Neuronal stem cell (in vitro differentiated cells): Measurements from ENCODE around the gene ABI3BP.

Source experiments
- DNase-seq: peaks from one replicate; pipeline ENCODE4 v3.0.0-alpha.2; 2013; ENCODE audit warnings: low spot score
- H2AFZ ChIP-seq: one replicate; pipeline ENCODE4 v1.6.1; 2013; ENCODE audit warnings: mild to moderate bottlenecking, low read length, inconsistent platforms
- H2AK5ac ChIP-seq: 2 replicates; pipeline ENCODE4 v1.6.1; 2013; ENCODE audit warnings: low read depth, mild to moderate bottlenecking, inconsistent platforms, low read length, moderate library complexity, mixed read lengths
- H2BK120ac ChIP-seq: 2 replicates; pipeline ENCODE4 v1.6.1; 2013; ENCODE audit warnings: low read depth, mild to moderate bottlenecking, inconsistent platforms, low read length, moderate library complexity, mixed read lengths
- H2BK12ac ChIP-seq: one replicate; pipeline ENCODE4 v1.6.1; 2013; ENCODE audit warnings: low read length, inconsistent platforms
- H2BK15ac ChIP-seq: 2 replicates; pipeline ENCODE4 v1.6.1; 2013; ENCODE audit warnings: mild to moderate bottlenecking, low read length, inconsistent platforms, mixed read lengths
- H2BK5ac ChIP-seq: one replicate; pipeline ENCODE4 v1.6.1; 2013; ENCODE audit warnings: inconsistent platforms, mild to moderate bottlenecking, low read length, moderate library complexity
- H3K14ac ChIP-seq: one replicate; pipeline ENCODE4 v1.6.1; 2013; ENCODE audit warnings: low read length, inconsistent platforms
- H3K18ac ChIP-seq: 2 replicates; pipeline ENCODE4 v1.6.1; 2013; ENCODE audit warnings: low read length, inconsistent platforms
- H3K23ac ChIP-seq: 2 replicates; pipeline ENCODE4 v1.6.1; 2013; ENCODE audit warnings: low read depth, mild to moderate bottlenecking, mixed read lengths, low read length, inconsistent platforms; ENCODE audit not compliant: poor library complexity
- H3K27ac ChIP-seq: replicated peaks from 3 replicates; pipeline ENCODE4 v1.5.1; 2013; ENCODE audit warnings: low read length, inconsistent platforms
- H3K27me3 ChIP-seq, 3 experiments: 2 replicates each; pipeline ENCODE4 v1.6.1; 2013; ENCODE audit warnings: low read length in 3 of 3, mild to moderate bottlenecking in 2 of 3, inconsistent platforms in 1 of 3, low read depth in 1 of 3, mixed read lengths in 1 of 3, moderate library complexity in 1 of 3; ENCODE audit not compliant: control insufficient read depth in 3 of 3, insufficient read depth in 3 of 3
- H3K36me3 ChIP-seq, 2 donors: replicated peaks in 1 of 2; 2 replicates each; pipeline ENCODE4 v1.6.1; 2013; ENCODE audit warnings: low read length in 2 of 2; ENCODE audit not compliant: control insufficient read depth in 2 of 2, insufficient read depth in 2 of 2
- H3K4ac ChIP-seq: 2 replicates; pipeline ENCODE4 v1.6.1; 2013; ENCODE audit warnings: inconsistent platforms, mild to moderate bottlenecking, low read length, moderate library complexity
- H3K4me1 ChIP-seq, 2 donors: 1 replicate in 1 of 2; 2 replicates in 1 of 2; pipeline ENCODE4 v1.6.1; 2013; ENCODE audit warnings: low read length in 2 of 2, low read depth in 1 of 2; ENCODE audit not compliant: control insufficient read depth in 2 of 2, insufficient read depth in 1 of 2
- H3K4me2 ChIP-seq: one replicate; pipeline ENCODE4 v1.6.1; 2013; ENCODE audit warnings: mild to moderate bottlenecking, low read length, inconsistent platforms; ENCODE audit not compliant: insufficient read depth, poor library complexity, severe bottlenecking
- H3K4me3 ChIP-seq, 2 donors: 2 replicates each; pipeline ENCODE4 v1.5.1; 2013; ENCODE audit warnings: low read length in 2 of 2, mild to moderate bottlenecking in 2 of 2, inconsistent platforms in 1 of 2, moderate library complexity in 1 of 2
- H3K79me1 ChIP-seq: one replicate; pipeline ENCODE4 v1.6.1; 2013; ENCODE audit warnings: low read depth, mild to moderate bottlenecking, inconsistent platforms, low read length, moderate library complexity
- H3K9ac ChIP-seq: one replicate; pipeline ENCODE4 v1.6.1; 2013; ENCODE audit warnings: mild to moderate bottlenecking, low read depth, low read length, inconsistent platforms; ENCODE audit not compliant: poor library complexity
- H3K9me3 ChIP-seq, 2 donors: replicated peaks in 1 of 2; 2 replicates each; pipeline versions ENCODE3 to v1.6.1; 2013; ENCODE audit warnings: low read length in 2 of 2, mild to moderate bottlenecking in 2 of 2, inconsistent platforms in 1 of 2, low read depth in 1 of 2, mixed read lengths in 1 of 2, moderate library complexity in 1 of 2; ENCODE audit not compliant: control insufficient read depth in 2 of 2, insufficient read depth in 1 of 2
- H4K8ac ChIP-seq: one replicate; pipeline ENCODE4 v1.6.1; 2013; ENCODE audit warnings: low read depth, mild to moderate bottlenecking, inconsistent platforms, low read length, moderate library complexity
- H4K91ac ChIP-seq: one replicate; pipeline ENCODE4 v1.6.1; 2013; ENCODE audit warnings: low read length, low read depth, mild to moderate bottlenecking, inconsistent platforms; ENCODE audit not compliant: poor library complexity
- WGBS, 2 donors: extraction: QIAGEN DNeasy Blood & Tissue Kit; methylation state at CpG; one replicate each; pipeline ENCODE4 v1.1.7; 2013; ENCODE audit warnings: missing lambda C conversion rate in 2 of 2, mixed read lengths in 1 of 2; ENCODE audit not compliant: insufficient read length in 2 of 2, insufficient replicate concordance in 1 of 2; ENCODE audit errors: extremely low coverage in 2 of 2; 5-methylcytosine and 5-hydroxymethylcytosine counted together

The ABI3BP gene

GRCh38 chr3:100775226-100775625 is 218.0 kb downstream of the ABI3BP start:
- Histone ChIP-seq H2BK12ac (no peak overlapping the region), H2AFZ (no peak overlapping the region), H3K4me1 (peaks cover 0 to 2% of the 10 kb centered on the region in 2 donors), H3K4me3 (no peak overlapping the region), H2AK5ac (no peak overlapping the region), H3K79me1 (no peaks in the 10 kb centered on the region), H3K9me3 (no peaks in the 10 kb centered on the region), H3K23ac (no peak overlapping the region), H3K4me2 (no peak overlapping the region), H3K36me3 (no peaks in the 10 kb centered on the region), H3K18ac (no peak overlapping the region), H3K27me3 (no peaks in the 10 kb centered on the region), H3K14ac (no peak overlapping the region), H2BK120ac (no peak overlapping the region), H3K9ac (no peak overlapping the region), H4K8ac (no peak overlapping the region), H2BK5ac (no peak overlapping the region), H3K4ac (no peak overlapping the region), H2BK15ac (no peak overlapping the region), H3K27ac (no peak overlapping the region), H4K91ac (no peak overlapping the region)
- WGBS, 2 donors = 100% methylated on average over 3 of the region's 3 CpGs; no CpG with 5 or more reads in 1 of the 2 donors
- DNase-seq = no peak

DNA sequence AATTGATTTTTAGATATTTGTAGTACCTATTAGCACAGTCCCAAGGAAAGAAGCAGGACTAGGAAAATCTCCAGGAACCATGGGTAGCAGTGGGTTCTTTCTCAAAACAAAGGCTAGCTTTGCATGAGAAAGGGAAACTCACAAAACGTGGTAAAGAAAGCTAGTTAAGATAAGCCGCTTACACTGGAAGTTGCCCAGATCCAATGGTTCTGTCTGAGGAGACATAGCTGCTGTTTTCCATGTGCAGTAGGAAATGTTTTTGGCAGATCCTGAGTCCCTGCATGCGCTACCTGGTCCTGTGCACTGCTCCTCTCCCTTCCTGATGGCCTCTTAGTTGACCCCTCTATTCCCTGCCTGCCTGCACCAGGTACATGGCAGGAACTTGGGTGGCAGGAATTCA is 223.5 kb downstream of the ABI3BP start:
- Histone ChIP-seq H3K27ac (no peak overlapping the region), H3K23ac (no peak overlapping the region), H3K9me3 (no peaks in the 10 kb centered on the region), H4K91ac (no peak overlapping the region), H3K4me3 (no peak overlapping the region), H2BK120ac (no peak overlapping the region), H2BK12ac (no peak overlapping the region), H4K8ac (no peak overlapping the region), H3K9ac (no peak overlapping the region), H3K14ac (no peak overlapping the region), H3K18ac (no peak overlapping the region), H2BK15ac (no peak overlapping the region), H2AFZ (no peak overlapping the region), H3K27me3 (no peaks in the 10 kb centered on the region), H3K36me3 (no peaks in the 10 kb centered on the region), H3K79me1 (no peaks in the 10 kb centered on the region), H3K4ac (no peak overlapping the region), H3K4me1 (peaks cover 0 to 4% of the 10 kb centered on the region in 2 donors), H2AK5ac (no peak overlapping the region), H2BK5ac (no peak overlapping the region), H3K4me2 (no peak overlapping the region)
- DNase-seq = peak; percentile 8
- no CpG with 5 or more reads among the region's 3 CpGs for WGBS, 2 donors

DNA sequence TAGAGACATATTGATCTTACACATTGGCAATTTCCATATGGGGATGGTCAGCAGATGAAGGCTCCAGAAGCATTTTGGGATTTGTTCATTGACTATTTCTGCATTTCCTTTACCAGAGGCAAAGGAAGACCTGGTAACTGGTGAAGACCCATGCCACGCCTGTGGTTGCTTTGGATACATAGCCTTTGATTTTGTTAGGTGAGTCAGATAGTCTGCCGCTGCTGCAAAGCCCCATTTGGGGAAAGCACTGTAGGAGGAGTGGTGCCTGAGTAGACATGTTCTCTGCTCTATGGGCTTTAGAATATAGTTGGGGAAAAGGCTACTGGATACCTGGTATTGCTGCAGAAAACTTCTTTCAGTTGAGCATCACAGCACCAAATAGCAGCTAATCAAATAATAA is 227.2 kb downstream of the ABI3BP start:
- WGBS, 2 donors = no CpG with 5 or more reads among the region's 2 CpGs
- no peaks in the 10 kb centered on the region for H3K9me3 ChIP-seq
- H3K9ac ChIP-seq = no peak overlapping the region
- H2BK12ac ChIP-seq = no peak overlapping the region
- H3K27me3 ChIP-seq = no peaks in the 10 kb centered on the region
- H3K79me1 ChIP-seq = no peaks in the 10 kb centered on the region
- no peak overlapping the region for H2AFZ ChIP-seq
- H3K23ac ChIP-seq = no peak overlapping the region
- no peak overlapping the region for H2BK5ac ChIP-seq
- no peak overlapping the region for H3K4me3 ChIP-seq
- H3K4me2 ChIP-seq = no peak overlapping the region
- no peak overlapping the region for H4K91ac ChIP-seq
- DNase-seq = no peak
- no peak overlapping the region for H3K18ac ChIP-seq
- no peak overlapping the region for H2BK120ac ChIP-seq
- no peak overlapping the region for H2BK15ac ChIP-seq
- H3K27ac ChIP-seq = no peak overlapping the region
- H3K4me1 ChIP-seq = peaks cover 0 to 9% of the 10 kb centered on the region in 2 donors
- H4K8ac ChIP-seq = no peak overlapping the region
- H2AK5ac ChIP-seq = no peak overlapping the region
- H3K36me3 ChIP-seq = no peaks in the 10 kb centered on the region
- no peak overlapping the region for H3K4ac ChIP-seq
- no peak overlapping the region for H3K14ac ChIP-seq

DNA sequence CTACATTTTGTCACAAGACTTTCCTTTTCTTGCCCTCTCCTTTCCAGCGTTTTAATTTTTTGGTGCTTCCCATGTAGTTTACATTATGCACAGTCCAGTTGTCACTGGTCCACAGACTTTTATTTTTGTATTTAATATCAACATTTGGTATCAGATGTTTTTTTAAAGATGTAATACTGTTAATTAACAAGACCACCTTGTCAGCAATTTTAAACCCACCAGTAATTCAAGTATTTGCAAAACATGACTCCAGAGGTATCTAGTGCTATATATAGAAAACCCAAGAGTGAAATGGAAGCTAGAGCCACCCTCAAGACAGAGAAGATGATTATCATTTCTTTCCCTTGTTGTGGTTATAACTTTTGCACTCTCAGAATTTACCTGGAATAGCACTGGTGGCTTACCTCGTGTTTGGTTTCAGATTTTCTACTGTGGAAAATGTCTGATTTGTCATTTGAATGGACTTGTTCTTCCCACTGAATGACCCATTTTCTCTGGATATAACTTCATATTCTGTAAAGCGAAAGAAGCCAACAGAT is 227.7 kb downstream of the ABI3BP start:
- no peak overlapping the region for H2BK12ac ChIP-seq
- no peak overlapping the region for H3K14ac ChIP-seq
- no peak for DNase-seq

More for the DNA sequence above, 227.7 kb downstream of the ABI3BP start:
- Histone ChIP-seq H4K91ac (no peak overlapping the region), H3K4me2 (no peak overlapping the region), H3K27me3 (no peaks in the 10 kb centered on the region), H2AK5ac (no peak overlapping the region), H3K36me3 (no peaks in the 10 kb centered on the region), H4K8ac (no peak overlapping the region), H3K23ac (no peak overlapping the region), H2BK5ac (no peak overlapping the region), H2BK15ac (no peak overlapping the region), H3K9me3 (no peaks in the 10 kb centered on the region), H3K9ac (no peak overlapping the region), H3K79me1 (no peaks in the 10 kb centered on the region), H2BK120ac (no peak overlapping the region), H3K4me3 (no peak overlapping the region), H3K18ac (no peak overlapping the region), H3K4me1 (peaks cover 0 to 9% of the 10 kb centered on the region in 2 donors), H2AFZ (no peak overlapping the region), H3K27ac (no peak overlapping the region), H3K4ac (no peak overlapping the region)
- whole genome bisulfite sequencing, 2 donors = no CpG with 5 or more reads among the region's 3 CpGs
